CD14-positive monocyte (primary cell): ENCODE data around the gene CNTN6. TPM values are rescaled to one million over a fixed set of nuclear protein-coding genes. Genes with fewer than 3 reads are reported as not detected.

Source experiments
- DNase-seq, 3 donors: peaks; one replicate each; pipeline ENCODE4 v3.0.0-alpha.2; 2011 to 2022
- H2AFZ ChIP-seq: 2 replicates; pipeline ENCODE4 v1.6.0; 2012; ENCODE audit warnings: mild to moderate bottlenecking, low read depth, low read length, inconsistent platforms; ENCODE audit not compliant: insufficient read depth, poor library complexity, severe bottlenecking
- H3K27ac ChIP-seq, 2 donors: 1 replicate in 1 of 2; 2 replicates in 1 of 2; pipeline ENCODE4 v1.5.1; 2012 to 2013; ENCODE audit warnings: low read length in 2 of 2, control low read depth in 1 of 2, inconsistent platforms in 1 of 2, low read depth in 1 of 2, mild to moderate bottlenecking in 1 of 2
- H3K27me3 ChIP-seq, 2 donors: one replicate each; pipeline versions ENCODE4 v1.6.0 to v1.6.1; 2011 to 2013; ENCODE audit warnings: low read length in 2 of 2; ENCODE audit not compliant: control insufficient read depth in 2 of 2, insufficient read depth in 2 of 2
- H3K36me3 ChIP-seq, 2 donors: replicated peaks in 1 of 2; 1 replicate in 1 of 2; 2 replicates in 1 of 2; pipeline versions ENCODE4 v1.5.1 to v1.6.1; 2012 to 2013; ENCODE audit warnings: low read length in 2 of 2, control low read depth in 1 of 2, inconsistent platforms in 1 of 2, mild to moderate bottlenecking in 1 of 2; ENCODE audit not compliant: insufficient read depth in 2 of 2, control insufficient read depth in 1 of 2
- H3K4me1 ChIP-seq, 2 donors: 1 replicate in 1 of 2; 2 replicates in 1 of 2; pipeline versions ENCODE4 v1.5.1 to v1.6.1; 2012 to 2013; ENCODE audit warnings: low read length in 2 of 2, control low read depth in 1 of 2, inconsistent platforms in 1 of 2, mild to moderate bottlenecking in 1 of 2, moderate library complexity in 1 of 2; ENCODE audit not compliant: insufficient read depth in 2 of 2, control insufficient read depth in 1 of 2
- H3K4me2 ChIP-seq: replicated peaks from 2 replicates; pipeline ENCODE3; 2012; ENCODE audit warnings: low read length, moderate library complexity, mild to moderate bottlenecking; ENCODE audit not compliant: poor library complexity, severe bottlenecking; ENCODE audit errors: extremely low read depth
- H3K4me3 ChIP-seq, 3 experiments: fragments of 200-600 bp in 1 of 3; sonication (generic) in 1 of 3; replicated peaks in 1 of 3; 1 replicate in 2 of 3; 2 replicates in 1 of 3; pipeline ENCODE4 v1.5.1; 2011 to 2013; ENCODE audit warnings: low read length in 3 of 3, mild to moderate bottlenecking in 3 of 3, control low read depth in 2 of 3, low read depth in 2 of 3, inconsistent platforms in 1 of 3, moderate library complexity in 1 of 3
- H3K79me2 ChIP-seq: 2 replicates; pipeline ENCODE4 v1.6.0; 2012; ENCODE audit warnings: mild to moderate bottlenecking, control low read depth, inconsistent platforms, low read length, moderate library complexity; ENCODE audit not compliant: insufficient read depth
- H3K9ac ChIP-seq: 2 replicates; pipeline ENCODE4 v1.6.0; 2017; ENCODE audit warnings: low read length, mild to moderate bottlenecking; ENCODE audit not compliant: insufficient read depth, poor library complexity, severe bottlenecking
- H3K9me3 ChIP-seq, 2 donors: replicated peaks in 1 of 2; 1 replicate in 1 of 2; 2 replicates in 1 of 2; pipeline versions ENCODE4 v1.5.1 to v1.6.1; 2012 to 2013; ENCODE audit warnings: low read length in 2 of 2, control low read depth in 1 of 2; ENCODE audit not compliant: control insufficient read depth in 1 of 2, insufficient read depth in 1 of 2
- H4K20me1 ChIP-seq: 2 replicates; pipeline ENCODE4 v1.6.0; 2012; ENCODE audit warnings: mild to moderate bottlenecking, low read length, control low read depth, moderate library complexity; ENCODE audit not compliant: insufficient read depth
- H3K27ac Mint-ChIP-seq, 7 donors: one replicate each; pipeline ENCODE4 v1.8.0; 2020; ENCODE audit warnings: mild to moderate bottlenecking in 7 of 7, mixed read lengths in 7 of 7, moderate library complexity in 6 of 7, inconsistent platforms in 2 of 7
- H3K27me3 Mint-ChIP-seq, 3 donors: one replicate each; pipeline ENCODE4 v1.8.0; 2021 to 2022; ENCODE audit warnings: low read depth in 3 of 3, mild to moderate bottlenecking in 3 of 3, mixed read lengths in 3 of 3, moderate library complexity in 3 of 3, inconsistent platforms in 1 of 3
- H3K36me3 Mint-ChIP-seq, 2 donors: one replicate each; pipeline ENCODE4 v1.8.0; 2020; ENCODE audit warnings: mixed read lengths in 2 of 2, inconsistent platforms in 1 of 2, mild to moderate bottlenecking in 1 of 2
- H3K4me1 Mint-ChIP-seq: one replicate; pipeline ENCODE4 v1.8.0; 2020; ENCODE audit warnings: mild to moderate bottlenecking, mixed read lengths
- H3K4me3 Mint-ChIP-seq, 2 donors: one replicate each; pipeline ENCODE4 v1.8.0; 2020; ENCODE audit warnings: mild to moderate bottlenecking in 2 of 2, mixed read lengths in 2 of 2, moderate library complexity in 1 of 2
- H3K9me3 Mint-ChIP-seq, 7 donors: one replicate each; pipeline ENCODE4 v1.8.0; 2020 to 2022; ENCODE audit warnings: mixed read lengths in 7 of 7, mild to moderate bottlenecking in 6 of 7, moderate library complexity in 6 of 7, inconsistent platforms in 2 of 7
- CTCF ChIP-seq: fragments of 200-600 bp; IDR thresholded peaks from one replicate; pipeline ENCODE4 v1.8.0; 2022; ENCODE audit warnings: antibody characterized with exemption, mild to moderate bottlenecking
- WGBS: methylation state at CpG from one replicate; pipeline ENCODE4 v1.1.5; 2013; ENCODE audit warnings: missing lambda C conversion rate; ENCODE audit not compliant: insufficient coverage; 5-methylcytosine and 5-hydroxymethylcytosine counted together
- intact Hi-C, 2 donors: fragments of 100-400 bp; cut with micrococcal nuclease; formaldehyde crosslinking; loops; one replicate each; pipeline versions ENCODE4 v1.15.0 to v1.15.1; 2023
- polyA plus RNA-seq, 3 donors: library from polyadenylated mRNA; depleted of rRNA in 1 of 3; unstranded in 2 of 3; stranded (reverse) in 1 of 3; fragments of 300-500 nt in 2 of 3; fragments of >200 nt in 1 of 3; fragmentation: Illumina TruSeq in 2 of 3; gene quantifications; 1 replicate in 2 of 3; 2 replicates in 1 of 3; pipeline ENCODE4 v1.2.3, GENCODE V29; 2012 to 2021

The CNTN6 gene
- polyA plus RNA-seq, 3 donors = not detected

- no peak for DNase-seq
- TF ChIP-seq CTCF = no peak
- Mint-ChIP-seq H3K4me3 (no peak overlapping the region), H3K9me3 (peaks cover 0 to 3% (median 0%) of the 10 kb centered on the region in 7 donors), H3K4me1 (no peaks in the 10 kb centered on the region), H3K27me3 (no peaks in the 10 kb centered on the region), H3K36me3 (no peaks in the 10 kb centered on the region), H3K27ac (no peak overlapping the region)
- Histone ChIP-seq H3K27ac (no peak overlapping the region), H3K9me3 (no peaks in the 10 kb centered on the region), H3K36me3 (no peaks in the 10 kb centered on the region), H2AFZ (no peak overlapping the region), H3K27me3 (no peaks in the 10 kb centered on the region), H3K9ac (no peak overlapping the region), H3K79me2 (no peaks in the 10 kb centered on the region), H3K4me1 (no peaks in the 10 kb centered on the region), H3K4me3 (no peak overlapping the region), H4K20me1 (no peaks in the 10 kb centered on the region), H3K4me2 (no peak overlapping the region)
- intact Hi-C loops = no loop called here
- WGBS = 21% methylated on average over 2 of the region's 2 CpGs
These were observed 115.1 kb downstream of the CNTN6 start for GRCh38 chr3:1207904-1208303.

GRCh38 chr3:1214933-1215332 is 122.1 kb downstream of the CNTN6 start:
- Histone ChIP-seq H3K4me3 (no peak overlapping the region), H4K20me1 (no peaks in the 10 kb centered on the region), H3K27ac (no peak overlapping the region), H3K4me1 (no peaks in the 10 kb centered on the region), H3K9me3 (peaks cover 3 to 11% of the 10 kb centered on the region in 2 donors), H3K36me3 (no peaks in the 10 kb centered on the region), H2AFZ (no peak overlapping the region), H3K4me2 (no peak overlapping the region), H3K9ac (no peak overlapping the region), H3K27me3 (no peaks in the 10 kb centered on the region), H3K79me2 (no peaks in the 10 kb centered on the region)
- H3K36me3 Mint-ChIP-seq = no peaks in the 10 kb centered on the region
- no peak for DNase-seq
- no CpG with 5 or more reads among the region's 3 CpGs for WGBS
- no peaks in the 10 kb centered on the region for H3K27me3 Mint-ChIP-seq
- no peak overlapping the region for H3K4me3 Mint-ChIP-seq
- peaks cover 0 to 11% (median 6%) of the 10 kb centered on the region in 7 donors for H3K9me3 Mint-ChIP-seq
- H3K27ac Mint-ChIP-seq = no peak overlapping the region
- H3K4me1 Mint-ChIP-seq = no peaks in the 10 kb centered on the region
- TF ChIP-seq CTCF = no peak
- intact Hi-C loops = no loop called here
